ENCODE measurements around the gene MOSMO. TPM values are rescaled to one million over a fixed set of nuclear protein-coding genes. Genes with fewer than 3 reads are reported as not detected.

The MOSMO gene
- total RNA-seq, 2 experiments from 2014 or later: 8.1 to 9.6 TPM

- Mint-ChIP-seq H3K4me3 (no peak overlapping the region), H3K36me3 (peaks cover 1% of the 10 kb centered on the region), H3K27ac (no peak overlapping the region), H3K9me3 (no peaks in the 10 kb centered on the region), H3K27me3 (no peaks in the 10 kb centered on the region), H3K4me1 (ENCODE audit: low read depth) (no peaks in the 10 kb centered on the region)
- ChIA-PET CTCF (interaction anchor here (0.5 to 5.8 kb wide), 59 partner anchors 9 to 432 kb away, joined by 3 to 529 read pairs (median 6); partner anchors contain the start of genes MOSMO, PDZD9, UQCRC2 and VWA3A), POLR2A (interaction anchor here (0.5 to 1.7 kb wide), 6 partner anchors 24 to 784 kb away, joined by 3 to 8 read pairs (median 4); partner anchors contain the start of genes MOSMO and PDZD9)
- peak; percentile 81 for DNase-seq
- intact Hi-C loops (cut with micrococcal nuclease): loop anchor here (1.0 kb wide), 2 partner anchors 77 to 110 kb away; partner anchors contain the start of gene PDZD9
Measured at GRCh38 chr16:22077700-22078313, 69.9 kb downstream of the MOSMO start.

- intact Hi-C loops (cut with micrococcal nuclease): no loop called here
- DNase-seq: no peak
- H3K4me1 Mint-ChIP-seq (ENCODE audit: low read depth): no peaks in the 10 kb centered on the region
- ChIA-PET POLR2A (interaction anchor here (0.8 to 1.7 kb wide), 3 partner anchors 71 to 78 kb away, joined by 3 to 8 read pairs (median 6); partner anchors contain the start of genes MOSMO and PDZD9), CTCF (interaction anchor here (0.7 to 5.8 kb wide), 28 partner anchors 11 to 359 kb away, joined by 3 to 529 read pairs (median 12); partner anchors contain the start of genes MOSMO, PDZD9 and VWA3A)
- H3K36me3 Mint-ChIP-seq: peaks cover 1% of the 10 kb centered on the region
- no peak overlapping the region for H3K27ac Mint-ChIP-seq
- no peaks in the 10 kb centered on the region for H3K9me3 Mint-ChIP-seq
- no peaks in the 10 kb centered on the region for H3K27me3 Mint-ChIP-seq
- H3K4me3 Mint-ChIP-seq: no peak overlapping the region
Measured at GRCh38 chr16:22078656-22079055, 70.7 kb downstream of the MOSMO start.

- DNase-seq: no peak
- no peak overlapping the region for H3K27ac Mint-ChIP-seq
- ChIA-PET POLR2A (no interaction called here), CTCF (interaction anchor here (0.9 to 2.2 kb wide), 4 partner anchors 18 to 83 kb away, joined by 4 to 12 read pairs (median 8); no protein-coding TSS in a partner anchor)
- no peaks in the 10 kb centered on the region for H3K27me3 Mint-ChIP-seq
- H3K9me3 Mint-ChIP-seq: no peaks in the 10 kb centered on the region
- H3K4me3 Mint-ChIP-seq: no peak overlapping the region
- no peaks in the 10 kb centered on the region for H3K4me1 Mint-ChIP-seq (ENCODE audit: low read depth)
- peaks cover 5% of the 10 kb centered on the region for H3K36me3 Mint-ChIP-seq
- intact Hi-C loops (cut with micrococcal nuclease): no loop called here
Measured at GRCh38 chr16:22081050-22081449, 73.1 kb downstream of the MOSMO start.

DNA sequence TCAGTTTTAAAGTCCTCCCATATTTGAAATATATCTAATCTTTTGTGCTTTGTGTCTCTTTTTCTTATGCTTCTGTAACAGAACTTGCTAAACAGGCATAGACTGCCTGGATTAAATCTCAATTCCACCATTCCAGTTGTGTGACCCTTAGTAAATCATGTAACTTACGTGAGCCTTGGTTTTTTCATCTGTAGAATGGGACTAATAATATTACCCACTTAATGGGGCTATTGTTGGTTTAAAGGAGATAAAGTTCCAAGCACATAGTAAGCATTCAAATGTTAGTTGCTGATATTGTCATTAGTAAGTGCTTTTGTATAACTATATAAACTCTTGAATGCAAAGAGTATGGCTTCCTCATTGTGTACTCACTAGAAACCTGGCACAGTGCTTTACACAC lies 78.5 kb downstream of the MOSMO start:
- ChIA-PET CTCF (interaction anchor here (1.9 kb wide), 1 partner anchor 9 kb away, joined by 5 read pairs; no protein-coding TSS in a partner anchor), POLR2A (no interaction called here)
- no peak overlapping the region for H3K4me3 Mint-ChIP-seq
- H3K27ac Mint-ChIP-seq: no peak overlapping the region
- no peak for DNase-seq
- H3K27me3 Mint-ChIP-seq: no peaks in the 10 kb centered on the region
- H3K4me1 Mint-ChIP-seq (ENCODE audit: low read depth): no peaks in the 10 kb centered on the region
- intact Hi-C loops (cut with micrococcal nuclease): no loop called here
- peaks cover 5% of the 10 kb centered on the region for H3K36me3 Mint-ChIP-seq
- no peaks in the 10 kb centered on the region for H3K9me3 Mint-ChIP-seq

DNA sequence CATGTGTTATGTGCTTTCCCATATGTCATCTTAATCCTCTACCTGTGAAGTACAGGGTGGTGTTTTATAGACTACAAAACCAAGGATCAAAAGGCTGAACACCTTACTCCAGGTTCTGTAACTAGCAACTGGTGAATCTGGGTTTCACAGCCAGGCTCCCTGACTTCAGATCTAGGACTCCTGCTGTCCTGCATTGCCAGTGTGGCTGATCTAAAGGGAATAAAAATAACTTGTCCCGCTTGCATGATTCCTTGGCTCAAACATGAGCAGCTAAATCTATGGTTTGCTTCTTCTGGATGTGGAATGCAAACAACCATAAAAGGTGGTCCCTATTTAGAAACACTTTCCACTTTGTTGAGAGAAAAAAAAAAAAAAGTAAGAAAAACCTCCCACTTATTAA lies 80.7 kb downstream of the MOSMO start:
- ChIA-PET CTCF (interaction anchor here (2.0 to 4.1 kb wide), 2 partner anchors 10 to 11 kb away, joined by 10 to 34 read pairs; no protein-coding TSS in a partner anchor), POLR2A (no interaction called here)
- Mint-ChIP-seq H3K4me1 (ENCODE audit: low read depth) (no peaks in the 10 kb centered on the region), H3K9me3 (no peaks in the 10 kb centered on the region), H3K27me3 (no peaks in the 10 kb centered on the region), H3K4me3 (no peak overlapping the region), H3K27ac (no peak overlapping the region), H3K36me3 (peaks cover 5% of the 10 kb centered on the region)
- intact Hi-C loops (cut with micrococcal nuclease): no loop called here
- DNase-seq: no peak

GRCh38 chr16:22089910-22090309 lies 82.0 kb downstream of the MOSMO start:
- Mint-ChIP-seq H3K27me3 (peaks cover under 1% of the 10 kb centered on the region), H3K4me1 (ENCODE audit: low read depth) (no peaks in the 10 kb centered on the region), H3K9me3 (no peaks in the 10 kb centered on the region), H3K27ac (no peak overlapping the region), H3K36me3 (peaks cover 3% of the 10 kb centered on the region), H3K4me3 (no peak overlapping the region)
- DNase-seq: no peak
- intact Hi-C loops (cut with micrococcal nuclease): no loop called here
- ChIA-PET CTCF (interaction anchor here (0.6 to 4.1 kb wide), 4 partner anchors 9 to 506 kb away, joined by 3 to 34 read pairs (median 7); no protein-coding TSS in a partner anchor), POLR2A (no interaction called here)

DNA sequence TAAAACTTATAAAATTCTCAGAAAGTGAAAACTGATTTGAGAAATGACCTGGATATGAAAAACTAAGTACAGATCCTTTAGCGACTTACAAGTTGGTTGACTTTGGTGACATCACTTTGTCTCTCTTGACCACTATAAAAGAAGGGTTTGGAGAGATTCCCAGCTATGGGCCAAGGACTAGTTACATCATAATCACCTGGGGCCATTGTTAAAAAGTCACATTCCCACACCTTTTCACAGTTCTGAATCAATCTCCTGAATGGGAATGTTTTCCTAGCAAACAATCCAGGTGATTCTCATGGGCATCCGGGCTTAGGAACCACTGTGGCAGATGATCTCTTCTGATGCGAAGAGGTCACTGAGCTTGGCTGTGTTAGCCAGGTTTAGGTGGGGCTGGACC lies 83.8 kb downstream of the MOSMO start:
- no peaks in the 10 kb centered on the region for H3K4me1 Mint-ChIP-seq (ENCODE audit: low read depth)
- ChIA-PET POLR2A (no interaction called here), CTCF (interaction anchor here (1.1 to 4.1 kb wide), 2 partner anchors 13 to 87 kb away, joined by 3 to 34 read pairs; no protein-coding TSS in a partner anchor)
- no peaks in the 10 kb centered on the region for H3K9me3 Mint-ChIP-seq
- H3K36me3 Mint-ChIP-seq: no peaks in the 10 kb centered on the region
- no peak overlapping the region for H3K27ac Mint-ChIP-seq
- H3K27me3 Mint-ChIP-seq: peaks cover 5% of the 10 kb centered on the region
- intact Hi-C loops (cut with micrococcal nuclease): no loop called here
- no peak for DNase-seq
- H3K4me3 Mint-ChIP-seq: no peak overlapping the region

- no peak for DNase-seq
- Mint-ChIP-seq H3K9me3 (no peaks in the 10 kb centered on the region), H3K4me3 (no peak within 1 kb of the TSS), H3K4me1 (ENCODE audit: low read depth) (no peaks in the 10 kb centered on the region), H3K36me3 (no peaks in the 10 kb centered on the region), H3K27me3 (peaks cover 5% of the 10 kb centered on the region), H3K27ac (no peak within 1 kb of the TSS)
- intact Hi-C loops (cut with micrococcal nuclease): no loop called here
- ChIA-PET POLR2A (no interaction called here), CTCF (interaction anchor here (1.1 to 1.2 kb wide), 2 partner anchors 14 to 88 kb away, joined by 3 to 4 read pairs; no protein-coding TSS in a partner anchor)
Measured at GRCh38 chr16:22092143-22092933, 84.4 kb downstream of the MOSMO start, which contains the start of gene VWA3A. Gene VWA3A (plus strand): TSS chr16:22092541. CDS start chr16:22092638, 97 bp downstream.

DNA sequence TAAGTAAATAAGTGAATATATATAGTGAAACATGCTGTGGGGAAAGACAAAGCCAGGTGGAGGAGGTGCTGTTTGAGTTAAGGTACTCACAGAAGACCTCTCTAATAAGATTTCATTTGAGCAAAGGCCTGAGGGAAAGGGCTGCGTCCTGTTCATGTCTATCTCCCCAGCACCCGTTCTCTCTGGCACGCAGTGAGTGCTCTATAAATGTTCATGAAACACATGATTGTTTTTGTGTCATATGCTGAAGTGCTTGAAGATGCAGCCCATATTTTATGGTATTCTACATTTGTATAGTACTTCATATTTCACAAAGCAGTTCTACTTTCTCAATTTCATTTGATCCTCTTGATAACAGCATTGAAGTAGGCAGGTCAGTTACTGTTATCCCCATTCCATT lies 85.4 kb downstream of the MOSMO start:
- ChIA-PET POLR2A (no interaction called here), CTCF (interaction anchor here (1.2 to 4.1 kb wide), 2 partner anchors 15 to 16 kb away, joined by 4 to 22 read pairs; no protein-coding TSS in a partner anchor)
- intact Hi-C loops (cut with micrococcal nuclease): no loop called here
- Mint-ChIP-seq H3K36me3 (no peaks in the 10 kb centered on the region), H3K9me3 (no peaks in the 10 kb centered on the region), H3K27ac (no peak overlapping the region), H3K4me1 (ENCODE audit: low read depth) (no peaks in the 10 kb centered on the region), H3K4me3 (no peak overlapping the region), H3K27me3 (peaks cover 14% of the 10 kb centered on the region)
- no peak for DNase-seq

DNA sequence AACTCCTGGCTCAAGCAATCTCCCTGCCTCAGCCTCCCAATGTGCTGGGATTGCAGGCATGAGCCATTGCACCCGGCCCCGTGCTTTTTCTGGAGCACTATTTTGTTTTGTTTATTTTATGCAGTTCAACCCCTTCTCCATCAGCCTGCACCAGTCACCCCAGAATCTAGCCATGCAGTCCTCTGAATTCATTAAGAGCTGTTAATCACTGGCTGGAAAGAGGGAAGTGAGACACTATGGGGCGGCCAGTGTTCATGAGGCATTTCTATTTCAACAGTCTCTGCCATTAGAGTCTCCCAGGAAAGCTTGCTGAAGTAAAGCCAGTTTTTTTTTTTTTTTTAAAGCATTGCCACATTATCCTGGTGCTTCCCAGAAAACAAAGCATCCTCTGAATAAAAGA lies 86.1 kb downstream of the MOSMO start:
- ChIA-PET POLR2A (no interaction called here), CTCF (interaction anchor here (4.1 kb wide), 1 partner anchor 17 kb away, joined by 22 read pairs; no protein-coding TSS in a partner anchor)
- H3K4me1 Mint-ChIP-seq (ENCODE audit: low read depth): no peaks in the 10 kb centered on the region
- H3K27me3 Mint-ChIP-seq: peaks cover 15% of the 10 kb centered on the region
- H3K27ac Mint-ChIP-seq: no peak overlapping the region
- H3K9me3 Mint-ChIP-seq: no peaks in the 10 kb centered on the region
- no peak overlapping the region for H3K4me3 Mint-ChIP-seq
- H3K36me3 Mint-ChIP-seq: no peaks in the 10 kb centered on the region
- DNase-seq: no peak
- intact Hi-C loops (cut with micrococcal nuclease): no loop called here

- CTCF ChIA-PET: interaction anchor here (0.6 to 4.6 kb wide), 30 partner anchors 9 to 1111 kb away, joined by 3 to 45 read pairs (median 4); partner anchors contain the start of genes MOSMO, PDZD9 and USP31
- Mint-ChIP-seq H3K4me1 (ENCODE audit: low read depth) (no peaks in the 10 kb centered on the region), H3K36me3 (no peaks in the 10 kb centered on the region), H3K27me3 (peaks cover 15% of the 10 kb centered on the region), H3K9me3 (no peaks in the 10 kb centered on the region), H3K27ac (no peak overlapping the region), H3K4me3 (no peak overlapping the region)
- intact Hi-C loops (cut with micrococcal nuclease): loop anchor here (1.0 to 2.0 kb wide), 2 partner anchors 90 to 98 kb away; no protein-coding TSS in a partner anchor
- no peak for DNase-seq
- POLR2A ChIA-PET: no interaction called here
Measured at GRCh38 chr16:22098405-22099255, 90.7 kb downstream of the MOSMO start.

Measured in activated CD4-positive, alpha-beta memory T cell treated with anti-CD3 and anti-CD28 coated beads for 36 hours (primary cell).